ENCODE data around the gene GRN.
"Not testable (repeated sequence)": the region's sequence is repeated elsewhere in the genome, so short reads cannot be mapped to it uniquely, and the experiment has no call there.

Gene GRN

GRCh38 chr17:44347206-44348055 is 2.3 kb downstream of the GRN start:
- not testable (repeated sequence) for DNase-seq

- DNase-seq = no peak
Observed at GRCh38 chr17:44348234-44348987, 3.3 kb downstream of the GRN start.

- DNase-seq = no peak
Observed at GRCh38 chr17:44348988-44349364, 3.9 kb downstream of the GRN start.

GRCh38 chr17:44349553-44350070 is 4.5 kb downstream of the GRN start:
- DNase-seq = no peak

GRCh38 chr17:44350733-44351226 is 5.7 kb downstream of the GRN start:
- DNase-seq = peak; percentile 74 to 80

GRCh38 chr17:44351464-44351863 is 6.4 kb downstream of the GRN start:
- DNase-seq = no peak

GRCh38 chr17:44351961-44352827 is 7.1 kb downstream of the GRN start:
- DNase-seq = no peak

- DNase-seq = no peak
Observed at GRCh38 chr17:44352828-44353671, 7.9 kb downstream of the GRN start.

GRCh38 chr17:44353672-44354331 is 8.7 kb downstream of the GRN start:
- DNase-seq = no peak

- DNase-seq = no peak
Observed at GRCh38 chr17:44354582-44355561, 9.8 kb downstream of the GRN start.

- DNase-seq = no peak
Observed at GRCh38 chr17:44355642-44356099, 10.6 kb downstream of the GRN start.

GRCh38 chr17:44356241-44356640 is 11.1 kb downstream of the GRN start:
- DNase-seq = no peak

GRCh38 chr17:44358066-44358465 is 13.0 kb downstream of the GRN start:
- no peak for DNase-seq

- DNase-seq = peak in 1 of 2 experiments; percentile 42
Observed at GRCh38 chr17:44359006-44359405, 13.9 kb downstream of the GRN start.

- no peak for DNase-seq
Observed at GRCh38 chr17:44359458-44360143, 14.5 kb downstream of the GRN start.

- DNase-seq = no peak
Observed at GRCh38 chr17:44360144-44360533, 15.0 kb downstream of the GRN start.

- no peak for DNase-seq
Observed at GRCh38 chr17:44360826-44361225, 15.7 kb downstream of the GRN start.

GRCh38 chr17:44361292-44362260 is 16.5 kb downstream of the GRN start:
- peak in 1 of 2 experiments; percentile 29 for DNase-seq

Measured in NCI-H2081 (cell line).